Measurements from ENCODE around the gene SLC22A31. TPM values are rescaled to one million over a fixed set of nuclear protein-coding genes. Genes with fewer than 3 reads are reported as not detected.

The SLC22A31 gene
- total and polyA plus RNA-seq, 9 of the 15 experiments (the other 6 are each of a cell fraction or from before 2014, with no cell fraction given), result 0.29 to 2.2 (median 0.47) TPM; not detected in 3

- POLR2A ChIA-PET, result interaction anchor here (0.7 kb wide), 1 partner anchor 276 kb away, joined by 3 read pairs; no protein-coding TSS in a partner anchor
- no peaks in the 10 kb centered on the region for H4K20me1 ChIP-seq (replicated peaks; ENCODE audit: control insufficient read depth, insufficient read depth, low read length)
- no peak overlapping the region for H3K4me2 ChIP-seq (ENCODE audit: insufficient read depth, low read length)
- 65% methylated on average over 31 of the region's 40 CpGs for WGBS (ENCODE audit: insufficient coverage, low coverage, missing lambda C conversion rate)
- H3K9ac ChIP-seq (ENCODE audit: insufficient read depth in 1 of 2, low read depth in 2 of 2, low read length in 2 of 2), result no peak overlapping the region
- DNase-seq (ENCODE audit: extremely low read depth in 1 of 4, low spot score in 3 of 4), result no peak
- no peak overlapping the region for H2AFZ ChIP-seq (ENCODE audit: low read depth, low read length)
- no peaks in the 10 kb centered on the region for H3K36me3 ChIP-seq (ENCODE audit: control insufficient read depth, insufficient read depth, low read length)
- peaks cover 5 to 61% of the 10 kb centered on the region in 2 experiments for H3K4me1 ChIP-seq (replicated peaks in 1 of 2; ENCODE audit: control insufficient read depth in 2 of 2, insufficient read depth in 2 of 2, low read length in 2 of 2)
- FAIRE-seq, result no peak
- BruUV-seq (replicated peaks), result no TSS peak
- H3K27me3 ChIP-seq (ENCODE audit: control insufficient read depth in 2 of 2, insufficient read depth in 2 of 2, low read length in 2 of 2), result no peaks in the 10 kb centered on the region
- TF ChIP-seq MAX (CRISPR knock-in tag; IDR thresholded peaks at IDR 0.05), result 0 out of 2 replicates have a peak, but pooled peaks have one; percentile 22
- TF ChIP-seq THRB (CRISPR knock-in tag; conservative IDR thresholded peaks at IDR 0.05), result no peak
- intact Hi-C loops (cut with micrococcal nuclease), result loop anchor here (10.0 kb wide), 1 partner anchor 187 kb away; the partner anchor contains the start of gene CBFA2T3
- H3K9me1 ChIP-seq (ENCODE audit: control insufficient read depth, insufficient read depth, low read length), result no peaks in the 10 kb centered on the region
- H3K27ac ChIP-seq (ENCODE audit: extremely low read depth, low read depth, low read length), result no peak overlapping the region
- in situ Hi-C loops (cut with MboI), result no loop called here
- H3K79me2 ChIP-seq (ENCODE audit: control insufficient read depth, insufficient read depth, low read length), result no peaks in the 10 kb centered on the region
- CTCF ChIA-PET (ENCODE audit: low intra/inter-chr PET ratio), result no interaction called here
- peaks cover 14% of the 10 kb centered on the region for H3K9me3 ChIP-seq (replicated peaks; ENCODE audit: control insufficient read depth, insufficient read depth, low read depth, low read length)
- H3K4me3 ChIP-seq, result no peak overlapping the region
- no peak for ATAC-seq
Observed at GRCh38 chr16:89161763-89162713, 38.3 kb downstream of the SLC22A31 start.
